HepG2 (cell line): ENCODE data around the gene PRR20G.

ENCODE experiments used
- JUNB ChIP-seq: sonication (generic); formaldehyde crosslinking; IDR thresholded peaks from 2 replicates; pipeline ENCODE4 v1.8.0; 2022; ENCODE audit warnings: missing genetic modification reagents, mild to moderate bottlenecking, borderline replicate concordance
- NR1H2 ChIP-seq: sonication (generic); formaldehyde crosslinking; IDR thresholded peaks from 2 replicates; pipeline ENCODE4 v1.8.1; 2022; ENCODE audit warnings: low read depth, missing genetic modification reagents, borderline replicate concordance
- POLR2A ChIP-seq, 2 experiments: IDR thresholded peaks; 2 replicates each; pipeline ENCODE4 v1.6.1; 2011; ENCODE audit warnings: low read depth in 2 of 2, low read length in 2 of 2, mild to moderate bottlenecking in 1 of 2, moderate library complexity in 1 of 2; ENCODE audit not compliant: insufficient read depth in 1 of 2
- TAF1 ChIP-seq: sonication (generic); formaldehyde crosslinking; IDR thresholded peaks from 2 replicates; pipeline ENCODE4 v1.4.0; 2020; ENCODE audit warnings: missing genetic modification reagents
- USF2 ChIP-seq, 2 experiments: sonication (generic) in 1 of 2; formaldehyde crosslinking in 1 of 2; IDR thresholded peaks; 2 replicates each; pipeline versions ENCODE4 v1.5.1 to v1.6.1; 2011 to 2020; ENCODE audit warnings: borderline replicate concordance in 1 of 2, low read depth in 1 of 2, low read length in 1 of 2, mild to moderate bottlenecking in 1 of 2, missing genetic modification reagents in 1 of 2, moderate library complexity in 1 of 2
- ZNF180 ChIP-seq: sonication (generic); formaldehyde crosslinking; IDR thresholded peaks from 2 replicates; pipeline ENCODE4 v1.4.0; 2020; ENCODE audit warnings: low read depth, missing genetic modification reagents, borderline replicate concordance
- TF ChIP-seq, protein P1 (sequence below): sonication (generic); formaldehyde crosslinking; IDR thresholded peaks from 2 replicates; pipeline ENCODE4 v1.4.0; 2020; ENCODE audit warnings: missing genetic modification reagents
- TF ChIP-seq, protein P2 (sequence below): sonication (generic); formaldehyde crosslinking; IDR thresholded peaks from 2 replicates; pipeline ENCODE4 v1.4.0; 2020; ENCODE audit warnings: low read depth, missing genetic modification reagents

- TF ChIP-seq TAF1 (CRISPR knock-in tag) (no peak), JUNB (CRISPR knock-in tag) (no peak), USF2 (IDR thresholded peaks at IDR 0.05; ENCODE audit: low read depth, low read length) (no peak), USF2 (CRISPR knock-in tag; IDR thresholded peaks at IDR 0.05; ENCODE audit: borderline replicate concordance) (no peak), NR1H2 (CRISPR knock-in tag) (no peak), POLR2A (IDR thresholded peaks at IDR 0.05; ENCODE audit: insufficient read depth in 1 of 2, low read depth in 2 of 2, low read length in 2 of 2) (no peak), ZNF180 (CRISPR knock-in tag) (no peak)
- TF ChIP-seq, protein P1, sequence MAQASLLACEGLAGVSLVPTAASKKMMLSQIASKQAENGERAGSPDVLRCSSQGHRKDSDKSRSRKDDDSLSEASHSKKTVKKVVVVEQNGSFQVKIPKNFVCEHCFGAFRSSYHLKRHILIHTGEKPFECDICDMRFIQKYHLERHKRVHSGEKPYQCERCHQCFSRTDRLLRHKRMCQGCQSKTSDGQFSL (CRISPR knock-in tag), result no peak
- TF ChIP-seq, protein P2, sequence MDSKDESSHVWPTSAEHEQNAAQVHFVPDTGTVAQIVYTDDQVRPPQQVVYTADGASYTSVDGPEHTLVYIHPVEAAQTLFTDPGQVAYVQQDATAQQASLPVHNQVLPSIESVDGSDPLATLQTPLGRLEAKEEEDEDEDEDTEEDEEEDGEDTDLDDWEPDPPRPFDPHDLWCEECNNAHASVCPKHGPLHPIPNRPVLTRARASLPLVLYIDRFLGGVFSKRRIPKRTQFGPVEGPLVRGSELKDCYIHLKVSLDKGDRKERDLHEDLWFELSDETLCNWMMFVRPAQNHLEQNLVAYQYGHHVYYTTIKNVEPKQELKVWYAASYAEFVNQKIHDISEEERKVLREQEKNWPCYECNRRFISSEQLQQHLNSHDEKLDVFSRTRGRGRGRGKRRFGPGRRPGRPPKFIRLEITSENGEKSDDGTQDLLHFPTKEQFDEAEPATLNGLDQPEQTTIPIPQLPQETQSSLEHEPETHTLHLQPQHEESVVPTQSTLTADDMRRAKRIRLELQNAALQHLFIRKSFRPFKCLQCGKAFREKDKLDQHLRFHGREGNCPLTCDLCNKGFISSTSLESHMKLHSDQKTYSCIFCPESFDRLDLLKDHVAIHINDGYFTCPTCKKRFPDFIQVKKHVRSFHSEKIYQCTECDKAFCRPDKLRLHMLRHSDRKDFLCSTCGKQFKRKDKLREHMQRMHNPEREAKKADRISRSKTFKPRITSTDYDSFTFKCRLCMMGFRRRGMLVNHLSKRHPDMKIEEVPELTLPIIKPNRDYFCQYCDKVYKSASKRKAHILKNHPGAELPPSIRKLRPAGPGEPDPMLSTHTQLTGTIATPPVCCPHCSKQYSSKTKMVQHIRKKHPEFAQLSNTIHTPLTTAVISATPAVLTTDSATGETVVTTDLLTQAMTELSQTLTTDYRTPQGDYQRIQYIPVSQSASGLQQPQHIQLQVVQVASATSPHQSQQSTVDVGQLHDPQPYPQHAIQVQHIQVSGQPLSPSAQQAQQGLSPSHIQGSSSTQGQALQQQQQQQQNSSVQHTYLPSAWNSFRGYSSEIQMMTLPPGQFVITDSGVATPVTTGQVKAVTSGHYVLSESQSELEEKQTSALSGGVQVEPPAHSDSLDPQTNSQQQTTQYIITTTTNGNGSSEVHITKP (CRISPR knock-in tag), result no peak
Measured at GRCh38 chr3:127286571-127287140, 1.2 kb downstream of the PRR20G start.
